Lung (tissue), 12 donors: ENCODE measurements around the gene SAP30BP. TPM values are rescaled to one million over a fixed set of nuclear protein-coding genes. Genes with fewer than 3 reads are reported as not detected.
A peak's percentile ranks its signal among the peaks of the same experiment; 100 is the strongest.

Experiments used
- ATAC-seq: fragments of 200-7000 bp; cut with Tn5 transposase; one replicate; pipeline ENCODE4 v1.9.1; 2020; ENCODE audit warnings: moderate number of reproducible peaks; ENCODE audit not compliant: insufficient read depth, low FRiP score
- DNase-seq, 3 donors: peaks; one replicate each; pipeline ENCODE4 v3.0.0-alpha.2; 2013 to 2017
- H3K27ac ChIP-seq, 2 donors: one replicate each; pipeline ENCODE4 v1.5.1; 2013; ENCODE audit warnings: mild to moderate bottlenecking in 2 of 2, moderate library complexity in 2 of 2, control low read depth in 1 of 2, inconsistent platforms in 1 of 2, low read depth in 1 of 2, low read length in 1 of 2
- H3K27me3 ChIP-seq, 3 donors: one replicate each; pipeline ENCODE4 v1.5.1; 2013; ENCODE audit warnings: low read length in 2 of 3; ENCODE audit not compliant: control insufficient read depth in 3 of 3, insufficient read depth in 3 of 3
- H3K36me3 ChIP-seq, 4 donors: one replicate each; pipeline ENCODE4 v1.5.1; 2013; ENCODE audit warnings: low read length in 4 of 4, mild to moderate bottlenecking in 1 of 4, moderate library complexity in 1 of 4; ENCODE audit not compliant: control insufficient read depth in 4 of 4, insufficient read depth in 4 of 4
- H3K4me1 ChIP-seq, 5 donors: one replicate each; pipeline ENCODE4 v1.5.1; 2013; ENCODE audit warnings: low read length in 5 of 5, mild to moderate bottlenecking in 2 of 5, moderate library complexity in 1 of 5; ENCODE audit not compliant: control insufficient read depth in 5 of 5, insufficient read depth in 5 of 5
- H3K4me3 ChIP-seq: one replicate; pipeline ENCODE4 v1.5.1; 2013; ENCODE audit warnings: mild to moderate bottlenecking, control low read depth, moderate library complexity
- H3K9ac ChIP-seq, 2 donors: one replicate each; pipeline ENCODE4 v1.5.1; 2013; ENCODE audit warnings: low read length in 2 of 2, control low read depth in 1 of 2; ENCODE audit not compliant: insufficient read depth in 1 of 2
- H3K9me3 ChIP-seq, 4 donors: one replicate each; pipeline ENCODE4 v1.5.1; 2013; ENCODE audit warnings: low read length in 3 of 4, mild to moderate bottlenecking in 1 of 4, moderate library complexity in 1 of 4; ENCODE audit not compliant: control insufficient read depth in 4 of 4, insufficient read depth in 3 of 4
- CTCF ChIP-seq: IDR thresholded peaks from 2 replicates; pipeline ENCODE4 v1.5.1; 2012; ENCODE audit warnings: mild to moderate bottlenecking; ENCODE audit errors: control extremely low read depth, extremely low read depth
- WGBS, 2 donors: extraction: QIAGEN DNeasy Blood & Tissue Kit; methylation state at CpG; one replicate each; pipeline ENCODE4 v1.1.7; 2013; 5-methylcytosine and 5-hydroxymethylcytosine counted together
- polyA plus RNA-seq, 2 donors: library from polyadenylated mRNA; stranded (reverse); fragments of 200-250 nt; gene quantifications; one replicate each; pipeline ENCODE4 v1.2.1, GENCODE V29; 2013
- total RNA-seq, 2 donors: library from RNA; depleted of rRNA in 1 of 2; stranded (reverse); fragments of >200 nt in 1 of 2; gene quantifications; one replicate each; pipeline ENCODE4 v1.2.1, GENCODE V29; 2014 to 2021
- donor health status: control.
- donor health status: control.
- donor health status: Bipolar disorder and iron deficiency.
- donor health status: healthy.
- donor health status: DM: yes; HTN: yes; CAD: no.

The SAP30BP gene
- total and polyA plus RNA-seq, 4 donors = 46.5 to 82.9 (median 77.3) TPM

DNA sequence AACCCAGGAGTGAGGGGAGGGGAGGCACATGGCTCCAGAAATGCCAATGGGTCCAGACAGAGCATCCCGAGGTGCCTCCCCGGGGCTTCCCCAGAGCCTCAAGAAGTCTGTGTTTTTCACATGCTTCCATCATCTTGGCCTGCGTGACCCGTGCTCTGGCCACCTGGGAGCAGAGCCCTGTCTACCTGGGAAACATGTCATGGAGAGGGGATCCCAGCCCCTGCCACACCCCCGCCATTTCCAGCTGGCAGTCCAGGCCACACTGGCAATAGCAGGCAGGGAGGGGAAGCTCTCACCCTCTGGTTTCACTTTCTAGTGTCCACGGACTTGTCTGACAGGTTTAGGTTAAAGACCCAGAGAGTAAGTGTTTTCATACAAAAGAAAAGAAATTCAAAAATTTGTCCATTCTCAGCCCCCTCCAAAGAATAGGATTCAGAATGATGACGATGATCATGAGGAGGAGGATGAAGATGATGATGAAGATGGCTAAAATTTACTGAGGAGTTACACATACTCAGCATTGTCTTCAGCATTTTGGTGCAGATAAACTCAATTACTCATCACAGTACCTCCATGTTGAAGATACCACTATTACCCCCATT is 24.9 kb upstream of the SAP30BP start:
- Histone ChIP-seq H3K4me1 (peaks cover 0 to 47% (median 12%) of the 10 kb centered on the region in 5 donors), H3K9ac (no peak overlapping the region), H3K27me3 (no peaks in the 10 kb centered on the region), H3K36me3 (peaks cover 0 to 8% (median 0%) of the 10 kb centered on the region in 4 donors), H3K27ac (peak overlapping the region in 1 of 2 donors; percentile 85), H3K4me3 (no peak overlapping the region), H3K9me3 (no peaks in the 10 kb centered on the region)
- no peak for ATAC-seq
- WGBS, 2 donors = 73 to 79% methylated on average over 7 of the region's 7 CpGs
- peak; percentile 50 to 73 (median 56) for DNase-seq
- TF ChIP-seq CTCF = no peak

DNA sequence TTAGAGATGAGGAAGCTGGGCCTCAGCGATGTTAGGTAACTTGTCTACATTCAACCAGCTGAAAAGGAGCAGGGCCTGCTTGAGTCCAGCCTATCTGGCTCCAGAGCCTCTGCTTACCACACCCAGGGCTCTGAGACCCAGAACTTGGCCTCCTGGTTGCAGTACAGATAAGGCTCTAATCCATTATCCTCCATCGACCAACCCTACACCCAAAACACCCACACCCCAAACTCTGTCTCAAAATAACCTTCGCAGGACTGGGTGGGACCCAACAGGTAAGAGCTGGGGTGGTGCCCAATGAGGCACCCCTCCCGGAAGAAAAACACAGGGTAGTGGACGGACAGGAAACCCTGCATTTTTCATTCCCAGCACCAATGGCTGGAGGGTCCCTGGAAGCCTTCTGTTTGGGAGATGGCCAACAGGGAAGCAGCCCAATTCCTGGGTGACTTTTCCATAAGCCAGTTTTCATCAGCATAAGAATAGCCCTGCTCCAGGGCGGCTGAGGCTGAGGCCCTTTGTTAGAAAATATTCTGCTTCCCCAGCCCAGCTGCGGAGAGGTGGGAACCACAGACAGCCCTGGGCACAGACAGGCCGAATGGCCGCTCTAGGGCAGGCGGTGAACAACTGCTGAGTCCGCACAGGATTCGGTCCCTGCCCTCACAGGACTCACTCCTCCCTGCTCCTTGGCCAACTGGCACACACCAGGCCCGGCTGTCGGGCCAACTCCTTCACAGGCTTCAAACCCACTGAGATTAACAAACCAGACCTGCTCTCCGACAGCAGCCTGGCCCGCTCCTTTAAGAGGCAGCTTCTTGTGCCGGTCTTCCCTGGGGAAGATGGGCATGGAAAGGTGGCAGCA is 24.1 kb upstream of the SAP30BP start:
- H3K36me3 ChIP-seq = peaks cover 0 to 8% (median 0%) of the 10 kb centered on the region in 4 donors
- ATAC-seq (no peak), DNase-seq (no peak)
- no peaks in the 10 kb centered on the region for H3K27me3 ChIP-seq
- 80 to 93% methylated on average over 17 of the region's 17 CpGs for WGBS, 2 donors
- no peak overlapping the region for H3K4me3 ChIP-seq
- no peak for TF ChIP-seq CTCF
- H3K27ac ChIP-seq = peak overlapping the region in 1 of 2 donors; percentile 85
- H3K9me3 ChIP-seq = no peaks in the 10 kb centered on the region
- H3K4me1 ChIP-seq = peaks cover 0 to 47% (median 12%) of the 10 kb centered on the region in 5 donors
- no peak overlapping the region for H3K9ac ChIP-seq

DNA sequence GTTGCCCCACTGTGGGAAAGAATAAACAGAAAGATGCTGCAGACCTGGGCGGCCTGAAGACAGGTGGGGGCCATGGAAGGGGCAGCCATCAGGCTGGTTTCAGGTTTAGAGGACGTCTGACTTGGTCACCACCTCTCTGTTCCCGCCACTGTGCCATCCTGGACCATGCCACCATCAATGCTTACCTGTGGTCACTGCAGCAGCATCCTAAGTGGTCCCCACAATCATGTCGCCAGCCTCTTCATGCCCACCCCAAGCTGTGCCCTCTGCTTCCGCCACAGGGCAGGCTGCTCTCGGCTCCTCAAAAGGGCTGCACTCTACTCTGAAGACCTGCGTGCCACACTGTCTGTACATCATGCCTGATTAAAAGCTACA is 23.5 kb upstream of the SAP30BP start:
- ATAC-seq (no peak), DNase-seq (no peak)
- H3K4me1 ChIP-seq = peaks cover 0 to 47% (median 12%) of the 10 kb centered on the region in 5 donors
- H3K27me3 ChIP-seq = no peaks in the 10 kb centered on the region
- TF ChIP-seq CTCF = no peak
- peaks cover 0 to 8% (median 0%) of the 10 kb centered on the region in 4 donors for H3K36me3 ChIP-seq
- H3K4me3 ChIP-seq = no peak overlapping the region
- no peak overlapping the region for H3K9ac ChIP-seq
- 95 to 98% methylated on average over 7 of the region's 7 CpGs for WGBS, 2 donors
- H3K9me3 ChIP-seq = no peaks in the 10 kb centered on the region
- H3K27ac ChIP-seq = peak overlapping the region in 1 of 2 donors; percentile 85
